NB4 (cell line): ENCODE data around the gene ENPP6.

Experiments used
- CTCF ChIP-seq: IDR thresholded peaks from one replicate; pipeline ENCODE4 v1.5.1; 2012; ENCODE audit warnings: low read depth, low read length
- MAX ChIP-seq: IDR thresholded peaks from 2 replicates; pipeline ENCODE4 v1.6.1; 2011; ENCODE audit warnings: low read depth, low read length
- POLR2A ChIP-seq: IDR thresholded peaks from 2 replicates; pipeline ENCODE4 v1.6.1; 2011; ENCODE audit warnings: mild to moderate bottlenecking; ENCODE audit not compliant: insufficient read length; ENCODE audit errors: extremely low read depth

- TF ChIP-seq CTCF (no peak), POLR2A (no peak), MAX (no peak)
These were observed 20.5 kb upstream of the ENPP6 start for GRCh38 chr4:184238072-184238745.
